ENCODE results near the gene NPTX1. TPM values are rescaled to one million over a fixed set of nuclear protein-coding genes. Genes with fewer than 3 reads are reported as not detected.

The NPTX1 gene
- total RNA-seq, 2 experiments from 2014 or later = 0.48 to 0.51 TPM

GRCh38 chr17:80468242-80468641, 8.2 kb downstream of the NPTX1 start:
- POLR2A ChIA-PET = interaction anchor here (0.7 kb wide), 1 partner anchor 22 kb away, joined by 3 read pairs; no protein-coding TSS in a partner anchor
- CTCF ChIA-PET = no interaction called here

- CTCF ChIA-PET = interaction anchor here (0.7 kb wide), 1 partner anchor 553 kb away, joined by 3 read pairs; no protein-coding TSS in a partner anchor
- POLR2A ChIA-PET = interaction anchor here (0.7 kb wide), 1 partner anchor 1119 kb away, joined by 4 read pairs; no protein-coding TSS in a partner anchor
These were observed 10.2 kb downstream of the NPTX1 start for GRCh38 chr17:80466188-80466705.

- POLR2A ChIA-PET = no interaction called here
- CTCF ChIA-PET = no interaction called here
These were observed 11.0 kb downstream of the NPTX1 start for GRCh38 chr17:80465327-80465974.

GRCh38 chr17:80464486-80464885, 11.9 kb downstream of the NPTX1 start:
- POLR2A ChIA-PET = no interaction called here
- CTCF ChIA-PET = interaction anchor here (1.3 kb wide), 1 partner anchor 12 kb away, joined by 3 read pairs; the partner anchor contains the start of gene NPTX1

- POLR2A ChIA-PET = no interaction called here
- CTCF ChIA-PET = interaction anchor here (1.3 kb wide), 1 partner anchor 13 kb away, joined by 3 read pairs; the partner anchor contains the start of gene NPTX1
These were observed 12.5 kb downstream of the NPTX1 start for GRCh38 chr17:80463784-80464400.

- ChIA-PET POLR2A (no interaction called here), CTCF (no interaction called here)
These were observed 14.8 kb downstream of the NPTX1 start for GRCh38 chr17:80461528-80462160.

- ChIA-PET POLR2A (no interaction called here), CTCF (no interaction called here)
These were observed 16.0 kb downstream of the NPTX1 start for GRCh38 chr17:80460429-80460834.

GRCh38 chr17:80459234-80459633, 17.2 kb downstream of the NPTX1 start:
- POLR2A ChIA-PET = no interaction called here
- CTCF ChIA-PET = no interaction called here

- ChIA-PET CTCF (no interaction called here), POLR2A (no interaction called here)
These were observed 18.4 kb downstream of the NPTX1 start for GRCh38 chr17:80458016-80458415.

- CTCF ChIA-PET = no interaction called here
- POLR2A ChIA-PET = no interaction called here
These were observed 19.1 kb downstream of the NPTX1 start for GRCh38 chr17:80457236-80457856.

- CTCF ChIA-PET = no interaction called here
- POLR2A ChIA-PET = interaction anchor here (0.6 to 2.1 kb wide), 2 partner anchors 88 to 122 kb away, joined by 3 to 5 read pairs; partner anchors contain the start of gene RPTOR
These were observed 19.8 kb downstream of the NPTX1 start for GRCh38 chr17:80456465-80457235.

- ChIA-PET CTCF (no interaction called here), POLR2A (interaction anchor here (1.4 to 2.1 kb wide), 3 partner anchors 21 to 354 kb away, joined by 3 to 5 read pairs (median 4); partner anchors contain the start of genes GAA and RPTOR)
These were observed 20.6 kb downstream of the NPTX1 start for GRCh38 chr17:80455784-80456183.

GRCh38 chr17:80455336-80455710, 21.1 kb downstream of the NPTX1 start:
- POLR2A ChIA-PET = interaction anchor here (1.4 to 2.1 kb wide), 3 partner anchors 22 to 354 kb away, joined by 3 to 5 read pairs (median 4); partner anchors contain the start of genes GAA and RPTOR
- CTCF ChIA-PET = interaction anchor here (0.7 to 1.1 kb wide), 2 partner anchors 28 to 120 kb away, joined by 3 to 4 read pairs; no protein-coding TSS in a partner anchor

- ChIA-PET CTCF (interaction anchor here (0.7 to 1.1 kb wide), 2 partner anchors 27 to 121 kb away, joined by 3 to 4 read pairs; no protein-coding TSS in a partner anchor), POLR2A (interaction anchor here (0.6 to 2.1 kb wide), 11 partner anchors 16 to 581 kb away, joined by 3 to 5 read pairs (median 3); partner anchors contain the start of genes BAIAP2, GAA and RPTOR)
These were observed 21.7 kb downstream of the NPTX1 start for GRCh38 chr17:80454557-80455335.

GRCh38 chr17:80453998-80454556, 22.3 kb downstream of the NPTX1 start:
- POLR2A ChIA-PET = interaction anchor here (0.6 to 2.1 kb wide), 10 partner anchors 11 to 581 kb away, joined by 3 to 5 read pairs (median 4); partner anchors contain the start of genes BAIAP2, GAA and RPTOR
- CTCF ChIA-PET = interaction anchor here (1.1 kb wide), 1 partner anchor 121 kb away, joined by 4 read pairs; no protein-coding TSS in a partner anchor

GRCh38 chr17:80453126-80453997, 23.0 kb downstream of the NPTX1 start:
- ChIA-PET POLR2A (interaction anchor here (0.6 to 1.0 kb wide), 2 partner anchors 11 to 580 kb away, joined by 3 to 5 read pairs; no protein-coding TSS in a partner anchor), CTCF (no interaction called here)

Measured in activated CD8-positive, alpha-beta memory T cell treated with anti-CD3 and anti-CD28 coated beads for 36 hours (primary cell).